Measurements from ENCODE around the gene CHKA. TPM values are rescaled to one million over a fixed set of nuclear protein-coding genes. Genes with fewer than 3 reads are reported as not detected.

The CHKA gene
- total RNA-seq, 1 donor from 2014 or later: 173 TPM

DNA sequence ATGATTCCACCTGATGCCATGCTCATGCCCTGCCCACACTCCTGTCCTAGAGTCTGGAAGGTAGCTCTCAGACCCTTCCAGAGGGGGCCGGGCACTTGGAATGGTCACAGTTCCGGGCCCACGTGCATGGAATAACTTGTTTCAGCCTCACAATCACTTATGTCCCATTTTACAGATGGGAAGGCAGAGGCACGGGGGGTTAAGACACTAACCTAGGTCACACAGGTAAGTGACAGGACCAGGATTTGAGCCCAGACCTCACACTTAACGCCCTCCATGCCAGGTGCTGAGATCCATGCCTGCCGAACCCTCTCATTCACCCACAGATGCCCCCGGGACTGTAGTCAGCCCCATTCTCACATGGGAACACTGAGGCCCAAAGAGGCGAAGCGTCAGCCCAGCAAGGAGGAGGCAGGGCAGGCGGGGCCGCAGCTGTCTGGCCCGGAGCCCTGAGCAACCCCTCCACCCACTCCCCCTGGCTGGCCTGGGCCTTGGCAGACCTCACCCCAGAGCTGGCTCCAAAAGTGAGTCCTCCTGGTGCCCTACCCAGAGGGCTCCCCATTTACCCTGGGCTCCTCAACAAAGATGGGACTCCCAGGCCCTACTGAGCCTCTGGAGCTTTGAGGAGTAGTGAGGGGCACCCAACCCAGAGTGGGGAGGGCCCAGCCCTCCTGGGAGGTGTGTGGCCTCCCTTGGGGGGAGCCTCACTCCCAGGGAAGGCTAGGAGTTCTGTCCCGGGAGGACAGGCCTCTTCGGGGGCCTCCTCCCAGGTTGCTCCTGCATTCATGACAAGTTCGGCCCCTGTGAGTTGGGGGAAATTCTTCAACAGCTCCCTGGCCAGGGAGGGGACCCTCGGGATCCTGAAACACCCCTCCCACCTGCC lies 113.4 kb downstream of the CHKA start:
- Mint-ChIP-seq H3K4me3 (ENCODE audit: unreplicated experiment) (no peak overlapping the region), H3K9me3 (ENCODE audit: unreplicated experiment) (no peaks in the 10 kb centered on the region), H3K27ac (ENCODE audit: unreplicated experiment) (no peak overlapping the region), H3K27me3 (ENCODE audit: unreplicated experiment) (peaks cover 9% of the 10 kb centered on the region), H3K4me1 (ENCODE audit: unreplicated experiment) (peaks cover 16% of the 10 kb centered on the region), H3K36me3 (ENCODE audit: low read depth, unreplicated experiment) (peaks cover 5% of the 10 kb centered on the region)
- no peak for DNase-seq (ENCODE audit: low spot score)
- TF ChIP-seq CTCF (IDR thresholded peaks at IDR 0.05; ENCODE audit: unreplicated experiment): no peak

DNA sequence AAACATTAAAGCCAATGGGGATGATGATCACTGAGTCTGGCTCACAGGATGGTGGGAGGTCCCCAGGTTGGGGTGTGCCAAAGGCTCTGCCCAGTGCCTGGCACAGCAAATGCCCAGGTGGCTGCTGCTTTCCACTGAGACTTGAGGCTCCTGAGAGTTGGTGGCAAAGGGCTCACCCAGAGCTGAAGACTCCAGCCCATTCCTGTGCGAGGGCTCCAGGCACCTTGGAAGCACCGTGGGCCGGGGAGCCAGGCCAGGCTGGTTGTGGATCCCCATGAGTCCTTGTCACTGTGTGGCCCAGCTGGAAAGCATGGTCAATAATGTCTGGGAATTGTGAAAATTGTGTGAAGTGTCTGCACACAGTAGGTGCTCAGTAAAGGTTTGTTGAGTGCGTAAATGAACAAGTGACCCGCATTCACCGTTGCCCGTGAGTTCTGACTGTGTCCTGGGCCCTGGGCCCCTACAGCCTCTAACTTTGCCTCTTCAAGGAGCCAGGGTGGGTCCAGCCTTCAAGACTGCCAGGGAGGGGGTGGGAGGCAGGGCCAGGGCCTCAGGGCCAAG lies 114.5 kb downstream of the CHKA start:
- Mint-ChIP-seq H3K27me3 (ENCODE audit: unreplicated experiment) (peaks cover 14% of the 10 kb centered on the region), H3K4me3 (ENCODE audit: unreplicated experiment) (no peak overlapping the region), H3K4me1 (ENCODE audit: unreplicated experiment) (peaks cover 19% of the 10 kb centered on the region), H3K36me3 (ENCODE audit: low read depth, unreplicated experiment) (peaks cover 5% of the 10 kb centered on the region), H3K27ac (ENCODE audit: unreplicated experiment) (no peak overlapping the region), H3K9me3 (ENCODE audit: unreplicated experiment) (no peaks in the 10 kb centered on the region)
- TF ChIP-seq CTCF (IDR thresholded peaks at IDR 0.05; ENCODE audit: unreplicated experiment): no peak
- DNase-seq (ENCODE audit: low spot score): no peak

DNA sequence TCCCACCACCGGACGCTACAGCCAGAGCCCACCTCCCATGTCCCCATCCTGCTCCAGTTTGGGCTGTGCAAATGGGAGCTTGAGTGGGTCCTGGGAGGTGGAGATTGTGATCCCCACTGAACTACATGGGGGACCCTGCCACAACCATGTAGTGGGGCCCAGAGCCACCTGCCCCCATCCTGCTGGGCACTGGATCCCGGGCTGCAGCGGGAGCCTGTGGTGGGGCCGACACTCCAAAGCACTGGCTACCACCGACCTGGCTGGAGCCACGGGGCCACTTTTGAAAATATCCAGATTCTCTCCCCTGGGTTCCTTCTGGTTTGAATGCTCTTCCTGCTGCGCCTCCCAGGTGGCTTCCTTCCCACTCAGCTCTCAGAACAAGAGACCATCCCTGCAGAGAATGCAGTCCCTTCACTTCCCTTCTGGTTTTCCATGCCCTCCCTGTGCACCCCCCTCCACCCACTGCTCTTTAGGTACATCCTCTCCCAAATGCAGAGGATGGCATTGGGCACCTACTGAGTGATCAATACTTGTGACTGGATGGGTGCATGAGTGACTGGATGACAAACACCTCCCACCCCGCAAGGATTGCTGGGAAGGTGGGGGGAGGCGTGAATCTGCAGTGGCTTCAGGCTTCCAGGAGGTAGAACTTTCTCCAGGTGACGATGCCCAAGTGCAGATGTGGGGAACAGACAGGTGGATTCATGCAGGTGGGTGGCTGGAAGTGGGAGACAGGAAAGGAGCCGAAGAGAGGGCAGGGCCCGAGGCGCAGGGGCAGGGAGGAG lies 116.4 kb downstream of the CHKA start:
- Mint-ChIP-seq H3K27me3 (ENCODE audit: unreplicated experiment) (peaks cover 15% of the 10 kb centered on the region), H3K4me3 (ENCODE audit: unreplicated experiment) (peak overlapping the region; percentile 83), H3K9me3 (ENCODE audit: unreplicated experiment) (no peaks in the 10 kb centered on the region), H3K36me3 (ENCODE audit: low read depth, unreplicated experiment) (peaks cover 5% of the 10 kb centered on the region), H3K4me1 (ENCODE audit: unreplicated experiment) (peaks cover 19% of the 10 kb centered on the region), H3K27ac (ENCODE audit: unreplicated experiment) (peak overlapping the region; percentile 67)
- no peak for DNase-seq (ENCODE audit: low spot score)
- TF ChIP-seq CTCF (IDR thresholded peaks at IDR 0.05; ENCODE audit: unreplicated experiment): no peak

DNA sequence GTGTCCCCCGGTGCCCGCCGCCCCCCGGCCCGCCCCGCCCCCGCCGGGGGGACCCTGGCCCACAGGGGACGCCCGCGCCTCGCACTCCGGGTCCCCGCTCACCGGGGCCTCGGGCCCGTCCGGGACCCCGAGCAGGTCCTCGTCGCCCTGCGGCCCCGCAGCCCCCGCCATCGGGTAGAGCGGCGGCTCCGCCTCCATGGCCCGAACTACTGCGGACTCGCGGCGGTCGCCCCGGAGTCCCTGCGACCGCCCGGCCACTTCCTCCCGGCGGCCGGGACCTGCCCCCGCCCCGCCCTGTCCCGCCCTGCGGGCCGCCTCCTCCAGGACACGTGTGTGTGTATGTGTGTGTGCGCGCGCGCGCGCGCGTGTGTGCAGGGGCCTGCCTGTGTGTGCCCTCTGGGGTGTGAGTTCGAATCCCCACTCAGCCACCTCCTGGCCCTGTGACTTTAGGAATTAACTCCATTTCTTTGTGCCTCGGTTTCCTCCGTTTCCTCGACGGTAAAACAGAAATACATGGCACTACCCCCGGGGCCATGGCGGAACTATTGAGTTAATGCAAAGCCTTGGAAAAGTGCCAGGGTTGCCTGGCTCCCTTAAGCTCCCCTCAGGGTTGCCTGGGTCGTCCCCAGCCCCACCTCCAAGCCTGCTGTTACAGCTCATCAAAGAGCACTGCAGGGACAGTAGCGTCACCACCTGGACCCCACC lies 117.2 kb downstream of the CHKA start, which contains the start of gene UNC93B1:
Gene UNC93B1, minus strand, starts transcription at position 252 of the 705 bp plus-strand sequence. Its CDS starts 54 bp downstream, at position 198.
- DNase-seq (ENCODE audit: low spot score): peak; percentile 70
- peaks cover 12% of the 10 kb centered on the region for H3K27me3 Mint-ChIP-seq (ENCODE audit: unreplicated experiment)
- H3K9me3 Mint-ChIP-seq (ENCODE audit: unreplicated experiment): no peaks in the 10 kb centered on the region
- peaks cover 5% of the 10 kb centered on the region for H3K36me3 Mint-ChIP-seq (ENCODE audit: low read depth, unreplicated experiment)
- H3K4me3 Mint-ChIP-seq (ENCODE audit: unreplicated experiment): peak within 1 kb of the TSS; percentile 91
- H3K4me1 Mint-ChIP-seq (ENCODE audit: unreplicated experiment): peaks cover 12% of the 10 kb centered on the region
- TF ChIP-seq CTCF (IDR thresholded peaks at IDR 0.05; ENCODE audit: unreplicated experiment): no peak
- H3K27ac Mint-ChIP-seq (ENCODE audit: unreplicated experiment): peak within 1 kb of the TSS; percentile 67
